Right lobe of liver (tissue), 4 donors: ENCODE data around the gene MFN2.
A peak's percentile ranks its signal among the peaks of the same experiment; 100 is the strongest.

Experiments used
- CTCF ChIP-seq, 4 donors: fragments of 200-600 bp in 3 of 4; fragments of 450-650 bp in 1 of 4; IDR thresholded peaks; one replicate each; pipeline versions ENCODE4 v1.5.1 to v1.8.0; 2016 to 2022; ENCODE audit warnings: antibody characterized with exemption in 4 of 4, mild to moderate bottlenecking in 2 of 4
- POLR2A ChIP-seq: fragments of 450-650 bp; IDR thresholded peaks from one replicate; pipeline ENCODE4 v1.6.1; 2017; ENCODE audit warnings: antibody characterized with exemption, mild to moderate bottlenecking
- donor health status: DM: no; HTN: no; CAD: no.
- donor health status: DM: no; HTN: no; CAD: no.
- donor health status: DM: no; HTN: yes; CAD: no.

- TF ChIP-seq POLR2A: no peak
- TF ChIP-seq CTCF (IDR thresholded peaks at IDR 0.05): peak; percentile 31 to 47 (median 42)
Measured at GRCh38 chr1:12031039-12031980, 51.1 kb downstream of the MFN2 start.
